Ammon's horn (tissue), 1 donor: Measurements from ENCODE around the gene CAD.

Experiments used
- DNase-seq: peaks from one replicate; pipeline ENCODE4 v3.0.0-alpha.2; 2016; ENCODE audit warnings: low spot score

Gene CAD

GRCh38 chr2:27198627-27199026 is 18.5 kb upstream of the CAD start:
- no peak for DNase-seq

- no peak for DNase-seq
Observed at GRCh38 chr2:27199241-27199640, 17.9 kb upstream of the CAD start.

- no peak for DNase-seq
Observed at GRCh38 chr2:27201675-27202074, 15.5 kb upstream of the CAD start.

- DNase-seq, result peak; percentile 13
Observed at GRCh38 chr2:27202854-27203253, 14.3 kb upstream of the CAD start.

GRCh38 chr2:27203741-27204140 is 13.4 kb upstream of the CAD start:
- DNase-seq, result no peak

GRCh38 chr2:27204566-27204965 is 12.6 kb upstream of the CAD start:
- DNase-seq, result no peak

GRCh38 chr2:27205206-27205605 is 12.0 kb upstream of the CAD start:
- no peak for DNase-seq

GRCh38 chr2:27206346-27206745 is 10.8 kb upstream of the CAD start:
- no peak for DNase-seq

- DNase-seq, result no peak
Observed at GRCh38 chr2:27208486-27209050, 8.6 kb upstream of the CAD start.

- DNase-seq, result no peak
Observed at GRCh38 chr2:27209621-27210401, 7.4 kb upstream of the CAD start.

- no peak for DNase-seq
Observed at GRCh38 chr2:27211241-27211942, 5.8 kb upstream of the CAD start.

GRCh38 chr2:27211943-27212625 is 5.1 kb upstream of the CAD start, which contains the start of the genes ATRAID and SLC5A6:
Gene ATRAID (plus strand): TSS chr2:27212041. CDS start chr2:27212369, 328 bp downstream.
Gene SLC5A6 (minus strand): TSS chr2:27212268. CDS start chr2:27207650, 4,618 bp downstream.
- peak; percentile 92 for DNase-seq

- DNase-seq, result no peak
Observed at GRCh38 chr2:27212626-27213471, 4.3 kb upstream of the CAD start.

GRCh38 chr2:27214941-27215340 is 2.2 kb upstream of the CAD start:
- DNase-seq, result no peak

- no peak for DNase-seq
Observed at GRCh38 chr2:27216416-27217137, 592 bp upstream of the CAD start.

- no peak for DNase-seq
Observed at GRCh38 chr2:27218614-27219013, 1.4 kb downstream of the CAD start.

GRCh38 chr2:27219091-27219490 is 1.9 kb downstream of the CAD start:
- no peak for DNase-seq

- no peak for DNase-seq
Observed at GRCh38 chr2:27220091-27220490, 2.9 kb downstream of the CAD start.

GRCh38 chr2:27221166-27221565 is 4.0 kb downstream of the CAD start:
- DNase-seq, result no peak

GRCh38 chr2:27222407-27222806 is 5.2 kb downstream of the CAD start:
- no peak for DNase-seq

- no peak for DNase-seq
Observed at GRCh38 chr2:27223416-27223815, 6.2 kb downstream of the CAD start.
